Mesendoderm (in vitro differentiated cells): ENCODE data around the gene ALKBH7.

ENCODE experiments used
- DNase-seq: peaks from one replicate; pipeline ENCODE4 v3.0.0; 2013
- H2AK5ac ChIP-seq: 2 replicates; pipeline ENCODE4 v1.6.1; 2013; ENCODE audit warnings: low read length, inconsistent platforms
- H2BK120ac ChIP-seq: 2 replicates; pipeline ENCODE4 v1.6.1; 2013; ENCODE audit warnings: low read depth, mild to moderate bottlenecking, low read length, moderate library complexity, mixed read lengths
- H2BK15ac ChIP-seq: replicated peaks from 2 replicates; pipeline ENCODE4 v1.6.1; 2013; ENCODE audit warnings: low read depth, mild to moderate bottlenecking, moderate library complexity
- H2BK5ac ChIP-seq: 2 replicates; pipeline ENCODE4 v1.6.1; 2013; ENCODE audit warnings: low read length, inconsistent platforms
- H3K18ac ChIP-seq: 2 replicates; pipeline ENCODE4 v1.6.1; 2013; ENCODE audit warnings: mild to moderate bottlenecking, low read length, mixed read lengths
- H3K23ac ChIP-seq: one replicate; pipeline ENCODE4 v1.6.1; 2013; ENCODE audit warnings: low read length
- H3K27ac ChIP-seq: 2 replicates; pipeline ENCODE4 v1.5.1; 2013; ENCODE audit warnings: low read depth, mild to moderate bottlenecking, inconsistent platforms, low read length, moderate library complexity
- H3K27me3 ChIP-seq: 2 replicates; pipeline ENCODE4 v1.6.1; 2013; ENCODE audit warnings: low read length, control low read depth, mild to moderate bottlenecking, inconsistent platforms; ENCODE audit not compliant: insufficient read depth, poor library complexity
- H3K36me3 ChIP-seq: 2 replicates; pipeline ENCODE4 v1.6.1; 2013; ENCODE audit warnings: low read length, inconsistent platforms; ENCODE audit not compliant: control insufficient read depth, insufficient read depth
- H3K4ac ChIP-seq: one replicate; pipeline ENCODE4 v1.6.1; 2013; ENCODE audit warnings: low read depth, mild to moderate bottlenecking, low read length, moderate library complexity
- H3K4me1 ChIP-seq: 2 replicates; pipeline ENCODE4 v1.6.1; 2013; ENCODE audit warnings: low read depth, low read length, inconsistent platforms; ENCODE audit not compliant: control insufficient read depth
- H3K4me2 ChIP-seq: 2 replicates; pipeline ENCODE4 v1.6.1; 2013; ENCODE audit warnings: low read length
- H3K4me3 ChIP-seq: 2 replicates; pipeline ENCODE4 v1.5.1; 2013; ENCODE audit warnings: mild to moderate bottlenecking, low read length
- H3K56ac ChIP-seq: one replicate; pipeline ENCODE4 v1.6.1; 2013; ENCODE audit warnings: low read length
- H3K79me1 ChIP-seq: 2 replicates; pipeline ENCODE4 v1.6.1; 2013; ENCODE audit warnings: low read length, inconsistent platforms
- H3K79me2 ChIP-seq: 2 replicates; pipeline ENCODE4 v1.6.1; 2013; ENCODE audit warnings: mild to moderate bottlenecking, low read length; ENCODE audit not compliant: control insufficient read depth, insufficient read depth
- H3K9ac ChIP-seq: 2 replicates; pipeline ENCODE4 v1.6.1; 2013; ENCODE audit warnings: low read length, inconsistent platforms
- H4K5ac ChIP-seq: one replicate; pipeline ENCODE4 v1.6.1; 2013; ENCODE audit warnings: low read length
- H4K8ac ChIP-seq: one replicate; pipeline ENCODE4 v1.6.1; 2013; ENCODE audit warnings: low read depth, mild to moderate bottlenecking, control low read depth, low read length, moderate library complexity
- WGBS: extraction: QIAGEN DNeasy Blood & Tissue Kit; methylation state at CpG from one replicate; pipeline ENCODE4 v1.1.7; 2013; ENCODE audit warnings: low lambda C conversion rate, missing lambda C conversion rate; ENCODE audit not compliant: insufficient coverage; ENCODE audit errors: extremely low coverage; 5-methylcytosine and 5-hydroxymethylcytosine counted together

Gene ALKBH7

GRCh38 chr19:6402837-6403608 lies 30.4 kb downstream of the ALKBH7 start:
- no CpG with 5 or more reads among the region's 22 CpGs for WGBS
- no peak overlapping the region for H2BK120ac ChIP-seq
- no peak overlapping the region for H3K56ac ChIP-seq
- no peak overlapping the region for H2BK5ac ChIP-seq
- no peak overlapping the region for H3K27ac ChIP-seq
- H3K4me2 ChIP-seq = no peak overlapping the region
- no peak overlapping the region for H3K23ac ChIP-seq
- no peaks in the 10 kb centered on the region for H3K27me3 ChIP-seq
- no peaks in the 10 kb centered on the region for H3K79me2 ChIP-seq
- no peaks in the 10 kb centered on the region for H3K36me3 ChIP-seq
- H3K4ac ChIP-seq = no peak overlapping the region
- no peak overlapping the region for H2BK15ac ChIP-seq
- no peak overlapping the region for H3K9ac ChIP-seq
- no peaks in the 10 kb centered on the region for H3K4me1 ChIP-seq
- no peak overlapping the region for H3K18ac ChIP-seq
- no peak overlapping the region for H4K5ac ChIP-seq
- no peak overlapping the region for H4K8ac ChIP-seq
- H3K79me1 ChIP-seq = no peaks in the 10 kb centered on the region
- DNase-seq = no peak
- no peak overlapping the region for H3K4me3 ChIP-seq
- no peak overlapping the region for H2AK5ac ChIP-seq

GRCh38 chr19:6406401-6406800 lies 33.8 kb downstream of the ALKBH7 start:
- Histone ChIP-seq H3K56ac (no peak overlapping the region), H3K9ac (no peak overlapping the region), H2BK120ac (no peak overlapping the region), H3K79me2 (no peaks in the 10 kb centered on the region), H3K4ac (no peak overlapping the region), H3K27me3 (no peaks in the 10 kb centered on the region), H2BK15ac (no peak overlapping the region), H3K18ac (no peak overlapping the region), H3K4me2 (no peak overlapping the region), H3K4me3 (no peak overlapping the region), H4K8ac (no peak overlapping the region), H2AK5ac (no peak overlapping the region), H3K36me3 (no peaks in the 10 kb centered on the region), H2BK5ac (no peak overlapping the region), H3K27ac (no peak overlapping the region), H4K5ac (no peak overlapping the region), H3K79me1 (no peaks in the 10 kb centered on the region), H3K4me1 (no peaks in the 10 kb centered on the region), H3K23ac (no peak overlapping the region)
- WGBS = no CpG with 5 or more reads among the region's 5 CpGs
- no peak for DNase-seq

GRCh38 chr19:6409346-6409745 lies 36.8 kb downstream of the ALKBH7 start:
- WGBS = no CpG with 5 or more reads among the region's 6 CpGs
- peaks cover 1% of the 10 kb centered on the region for H3K36me3 ChIP-seq
- no peaks in the 10 kb centered on the region for H3K4me1 ChIP-seq

GRCh38 chr19:6412061-6412446 lies 39.5 kb downstream of the ALKBH7 start:
- H3K79me2 ChIP-seq = no peaks in the 10 kb centered on the region
- H3K27ac ChIP-seq = no peak overlapping the region
- H3K18ac ChIP-seq = no peak overlapping the region
- H3K23ac ChIP-seq = no peak overlapping the region
- no peaks in the 10 kb centered on the region for H3K79me1 ChIP-seq
- H3K4me3 ChIP-seq = no peak overlapping the region
- H3K9ac ChIP-seq = no peak overlapping the region
- H3K56ac ChIP-seq = no peak overlapping the region
- no peak overlapping the region for H4K8ac ChIP-seq
- H2BK120ac ChIP-seq = no peak overlapping the region
- H3K4ac ChIP-seq = no peak overlapping the region
- no peak overlapping the region for H2BK5ac ChIP-seq
- H2AK5ac ChIP-seq = no peak overlapping the region
- no peaks in the 10 kb centered on the region for H3K27me3 ChIP-seq
- H3K4me2 ChIP-seq = no peak overlapping the region
- no peaks in the 10 kb centered on the region for H3K4me1 ChIP-seq
- WGBS = no CpG with 5 or more reads among the region's 12 CpGs
- H3K36me3 ChIP-seq = peaks cover 6% of the 10 kb centered on the region
- DNase-seq = no peak
- H4K5ac ChIP-seq = no peak overlapping the region
- no peak overlapping the region for H2BK15ac ChIP-seq

More at GRCh38 chr19:6409346-6409745, 36.8 kb downstream of the ALKBH7 start:
- no peak overlapping the region for H3K56ac ChIP-seq
- no peak overlapping the region for H3K4ac ChIP-seq
- H3K4me3 ChIP-seq = no peak overlapping the region
- no peaks in the 10 kb centered on the region for H3K27me3 ChIP-seq
- no peak overlapping the region for H2BK120ac ChIP-seq
- H3K23ac ChIP-seq = no peak overlapping the region
- no peak overlapping the region for H2AK5ac ChIP-seq
- no peaks in the 10 kb centered on the region for H3K79me2 ChIP-seq
- H2BK5ac ChIP-seq = no peak overlapping the region
- no peak overlapping the region for H3K18ac ChIP-seq
- H3K4me2 ChIP-seq = no peak overlapping the region
- no peak overlapping the region for H3K9ac ChIP-seq
- no peak overlapping the region for H2BK15ac ChIP-seq
- no peak for DNase-seq
- no peak overlapping the region for H3K27ac ChIP-seq
- H4K8ac ChIP-seq = no peak overlapping the region
- H4K5ac ChIP-seq = no peak overlapping the region
- no peaks in the 10 kb centered on the region for H3K79me1 ChIP-seq

GRCh38 chr19:6412447-6413091 lies 40.0 kb downstream of the ALKBH7 start:
- Histone ChIP-seq H3K36me3 (peaks cover 11% of the 10 kb centered on the region), H3K4ac (no peak overlapping the region)

More at GRCh38 chr19:6412447-6413091, 40.0 kb downstream of the ALKBH7 start:
- no peak overlapping the region for H4K8ac ChIP-seq
- H2BK120ac ChIP-seq = no peak overlapping the region
- no peak overlapping the region for H3K4me3 ChIP-seq
- H4K5ac ChIP-seq = no peak overlapping the region
- no peak overlapping the region for H3K9ac ChIP-seq
- no peak overlapping the region for H2BK5ac ChIP-seq
- no peaks in the 10 kb centered on the region for H3K4me1 ChIP-seq
- H3K56ac ChIP-seq = no peak overlapping the region
- DNase-seq = peak; percentile 67
- H3K27me3 ChIP-seq = no peaks in the 10 kb centered on the region
- peaks cover 2% of the 10 kb centered on the region for H3K79me2 ChIP-seq
- no CpG with 5 or more reads among the region's 15 CpGs for WGBS
- H3K4me2 ChIP-seq = no peak overlapping the region
- H3K27ac ChIP-seq = no peak overlapping the region
- no peak overlapping the region for H3K23ac ChIP-seq
- H3K79me1 ChIP-seq = peaks cover 4% of the 10 kb centered on the region
- no peak overlapping the region for H2BK15ac ChIP-seq
- no peak overlapping the region for H2AK5ac ChIP-seq
- H3K18ac ChIP-seq = no peak overlapping the region
